Activated effector memory CD4-positive, alpha-beta T cell treated with Interleukin-2 at 50 U/mL for 16 hours (primary cell): Measurements from ENCODE around the gene NSG2.

Experiments used
- DNase-seq: peaks from one replicate; pipeline ENCODE4 v3.0.0-alpha.2; 2020

NSG2 gene

DNA sequence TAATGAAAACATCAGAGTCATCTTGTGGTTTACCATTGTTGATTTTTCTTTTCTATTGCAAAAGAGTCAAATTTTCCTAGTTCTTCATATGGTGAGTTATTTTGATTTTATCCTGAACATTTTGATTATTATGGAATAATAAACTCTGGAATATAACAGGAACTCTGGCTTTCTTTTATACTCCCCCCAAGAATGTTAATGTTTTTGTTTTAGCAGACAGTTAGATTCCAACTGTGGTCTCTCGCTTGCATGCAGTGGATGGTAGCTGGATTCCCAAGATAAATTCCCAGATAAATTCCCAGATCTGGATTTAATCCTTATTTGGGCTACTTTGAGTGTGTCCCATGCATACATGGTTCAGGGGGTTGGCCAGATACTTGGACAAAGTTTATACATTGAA lies 109.8 kb downstream of the NSG2 start:
- no peak for DNase-seq

DNA sequence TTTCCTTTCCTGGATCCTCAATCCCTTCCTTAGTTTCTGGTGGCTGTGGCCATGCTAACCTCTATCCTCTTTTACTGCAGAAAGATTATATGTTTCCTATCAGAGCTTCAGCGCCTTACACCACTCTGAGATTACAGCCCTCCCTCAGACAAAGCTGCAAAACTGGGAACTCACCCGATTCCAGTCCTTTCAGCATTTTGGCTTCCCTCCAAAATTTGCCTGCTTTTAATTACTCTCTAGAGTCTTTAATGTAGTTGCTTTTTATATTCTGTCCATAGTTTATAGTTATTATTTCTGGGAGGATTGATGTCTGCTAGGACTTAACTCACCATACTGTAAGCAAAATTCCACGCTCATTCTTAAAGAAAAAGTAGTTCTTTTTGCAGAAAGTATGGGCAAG lies 110.2 kb downstream of the NSG2 start:
- DNase-seq, result no peak

DNA sequence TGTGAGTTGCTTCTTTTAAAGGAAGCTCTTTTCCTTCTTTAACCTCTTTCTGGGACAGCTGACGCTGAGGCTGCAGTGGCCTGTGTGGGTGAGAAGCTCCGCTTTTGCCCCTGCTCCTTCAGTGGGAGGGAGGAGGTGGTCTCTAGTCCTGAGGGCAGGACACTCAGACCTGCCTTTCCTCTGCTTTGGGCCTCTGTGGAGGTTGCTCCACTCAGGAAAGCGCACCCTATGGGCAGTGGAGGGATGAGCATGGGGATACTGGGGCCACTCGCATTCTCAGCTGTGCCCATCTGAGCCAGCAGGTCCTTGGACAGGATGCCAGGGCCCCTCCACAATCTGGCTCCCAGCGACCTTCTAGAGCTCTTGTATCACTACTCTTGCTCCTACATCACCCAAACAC lies 111.5 kb downstream of the NSG2 start:
- no peak for DNase-seq
